HPDE6-E6E7 (cell line): ENCODE measurements around the gene CTNND2.

ENCODE experiments used
- DNase-seq: peaks from one replicate; pipeline ENCODE4 v3.0.0; 2011; ENCODE audit warnings: missing footprints; ENCODE audit errors: extremely low spot score

The CTNND2 gene

GRCh38 chr5:11904265-11904906 lies at the start of gene CTNND2:
TSS of gene CTNND2 (minus strand) at chr5:11904446. CDS start at chr5:11903853, 593 bp downstream.
- DNase-seq = peak; percentile 16

GRCh38 chr5:11946317-11946716 lies 42.1 kb upstream of the CTNND2 start:
- DNase-seq = peak; percentile 11

GRCh38 chr5:11941566-11941965 lies 37.3 kb upstream of the CTNND2 start:
- no peak for DNase-seq

GRCh38 chr5:11931638-11932037 lies 27.4 kb upstream of the CTNND2 start:
- no peak for DNase-seq

GRCh38 chr5:11928909-11929308 lies 24.7 kb upstream of the CTNND2 start:
- no peak for DNase-seq

- DNase-seq = no peak
Observed at GRCh38 chr5:11925701-11926100, 21.5 kb upstream of the CTNND2 start.

GRCh38 chr5:11922394-11922793 lies 18.1 kb upstream of the CTNND2 start:
- DNase-seq = no peak

GRCh38 chr5:11918463-11919045 lies 14.3 kb upstream of the CTNND2 start:
- DNase-seq = no peak

GRCh38 chr5:11909471-11909870 lies 5.2 kb upstream of the CTNND2 start:
- no peak for DNase-seq

GRCh38 chr5:11906497-11906896 lies 2.3 kb upstream of the CTNND2 start:
- DNase-seq = no peak

- DNase-seq = no peak
Observed at GRCh38 chr5:11905206-11905605, 960 bp upstream of the CTNND2 start.

GRCh38 chr5:11903614-11904264 lies 507 bp downstream of the CTNND2 start:
- DNase-seq = peak; percentile 19

GRCh38 chr5:11903121-11903613 lies 1.1 kb downstream of the CTNND2 start:
- DNase-seq = no peak

GRCh38 chr5:11902201-11902619 lies 2.0 kb downstream of the CTNND2 start:
- DNase-seq = no peak

- no peak for DNase-seq
Observed at GRCh38 chr5:11898787-11899186, 5.5 kb downstream of the CTNND2 start.

- no peak for DNase-seq
Observed at GRCh38 chr5:11897781-11898180, 6.5 kb downstream of the CTNND2 start.

- no peak for DNase-seq
Observed at GRCh38 chr5:11894992-11895391, 9.3 kb downstream of the CTNND2 start.

- no peak for DNase-seq
Observed at GRCh38 chr5:11892832-11893231, 11.4 kb downstream of the CTNND2 start.

GRCh38 chr5:11890777-11891176 lies 13.5 kb downstream of the CTNND2 start:
- DNase-seq = no peak

- DNase-seq = no peak
Observed at GRCh38 chr5:11888221-11888620, 16.0 kb downstream of the CTNND2 start.

GRCh38 chr5:11878814-11879213 lies 25.4 kb downstream of the CTNND2 start:
- DNase-seq = no peak

GRCh38 chr5:11873587-11873986 lies 30.7 kb downstream of the CTNND2 start:
- DNase-seq = no peak

- DNase-seq = no peak
Observed at GRCh38 chr5:11869203-11869602, 35.0 kb downstream of the CTNND2 start.
